ENCODE results near the gene DHRSX. TPM values are rescaled to one million over a fixed set of nuclear protein-coding genes. Genes with fewer than 3 reads are reported as not detected.
"Not testable (repeated sequence)": the region's sequence is repeated elsewhere in the genome, so short reads cannot be mapped to it uniquely, and the experiment has no call there.

The DHRSX gene
- total and polyA plus RNA-seq, 12 donors, result 6.4 to 68.6 (median 27.7) TPM

DNA sequence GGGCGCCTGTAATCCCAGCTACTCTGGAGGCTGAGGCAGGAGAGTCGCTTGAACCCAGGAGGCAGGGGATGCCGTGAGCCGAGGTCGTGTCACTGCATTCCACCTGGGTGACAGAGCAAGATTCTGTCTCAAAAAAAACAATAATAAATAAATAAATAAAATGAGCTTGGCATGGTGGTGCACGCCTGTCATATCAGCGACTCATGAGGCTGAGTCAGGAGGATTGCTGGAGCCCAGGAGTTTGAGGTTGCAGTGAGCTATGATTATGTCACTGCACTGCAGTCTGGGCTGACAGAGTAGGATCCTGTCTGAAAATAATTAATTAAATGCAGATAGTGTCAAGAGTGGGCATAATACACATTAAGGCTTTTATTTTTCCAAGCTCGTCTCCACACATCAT lies 77.5 kb downstream of the DHRSX start:
- Histone ChIP-seq H3K9me3 (replicated peaks in 1 of 3) (no peaks in the 10 kb centered on the region), H3K4me1 (replicated peaks in 1 of 2) (no peaks in the 10 kb centered on the region), H3K27ac (no peak overlapping the region), H3K4me3 (no peak overlapping the region), H3K27me3 (no peaks in the 10 kb centered on the region), H3K36me3 (replicated peaks in 1 of 2) (peaks cover 0 to 4% of the 10 kb centered on the region in 2 donors)
- DNase-seq, result no peak
- 84 to 89% (median 84%) methylated on average over 8 of the region's 8 CpGs for WGBS, 4 donors
- TF ChIP-seq CTCF (IDR thresholded peaks at IDR 0.05) (no peak), POLR2A (IDR thresholded peaks at IDR 0.05) (no peak)
- intact Hi-C loops (cut with DNase I), result no loop called here

GRCh38 chrX:2419418-2419817 lies 81.4 kb downstream of the DHRSX start:
- H3K4me3 ChIP-seq; H3K4me1 ChIP-seq (replicated peaks in 1 of 2); H3K27me3 ChIP-seq; DNase-seq; H3K9me3 ChIP-seq (replicated peaks in 1 of 3); intact Hi-C loops (cut with DNase I); H3K27ac ChIP-seq; H3K36me3 ChIP-seq (replicated peaks in 1 of 2): not testable (repeated sequence)
- 88 to 93% (median 92%) methylated on average over 2 to 6 of the region's 7 CpGs for WGBS, 4 donors

GRCh38 chrX:2418000-2418399 lies 82.8 kb downstream of the DHRSX start:
- Histone ChIP-seq H3K4me1 (replicated peaks in 1 of 2) (no peaks in the 10 kb centered on the region), H3K4me3 (no peak overlapping the region), H3K27me3 (no peaks in the 10 kb centered on the region), H3K27ac (no peak overlapping the region), H3K36me3 (replicated peaks in 1 of 2) (no peaks in the 10 kb centered on the region), H3K9me3 (replicated peaks in 1 of 3) (no peaks in the 10 kb centered on the region)
- TF ChIP-seq CTCF (IDR thresholded peaks at IDR 0.05) (no peak), POLR2A (IDR thresholded peaks at IDR 0.05) (no peak)
- no peak for DNase-seq
- intact Hi-C loops (cut with DNase I), result no loop called here
- WGBS, 4 donors, result 87 to 97% (median 94%) methylated on average over 2 of the region's 2 CpGs

GRCh38 chrX:2416851-2417604 lies 83.7 kb downstream of the DHRSX start:
- TF ChIP-seq CTCF (IDR thresholded peaks at IDR 0.05) (no peak), POLR2A (IDR thresholded peaks at IDR 0.05) (no peak)
- DNase-seq, result no peak
- Histone ChIP-seq H3K36me3 (replicated peaks in 1 of 2) (no peaks in the 10 kb centered on the region), H3K4me1 (replicated peaks in 1 of 2) (no peaks in the 10 kb centered on the region), H3K9me3 (replicated peaks in 1 of 3) (no peaks in the 10 kb centered on the region), H3K4me3 (no peak overlapping the region), H3K27ac (no peak overlapping the region), H3K27me3 (no peaks in the 10 kb centered on the region)
- intact Hi-C loops (cut with DNase I), result no loop called here
- WGBS, 4 donors, result 91 to 100% (median 98%) methylated on average over 1 of the region's 1 CpG

DNA sequence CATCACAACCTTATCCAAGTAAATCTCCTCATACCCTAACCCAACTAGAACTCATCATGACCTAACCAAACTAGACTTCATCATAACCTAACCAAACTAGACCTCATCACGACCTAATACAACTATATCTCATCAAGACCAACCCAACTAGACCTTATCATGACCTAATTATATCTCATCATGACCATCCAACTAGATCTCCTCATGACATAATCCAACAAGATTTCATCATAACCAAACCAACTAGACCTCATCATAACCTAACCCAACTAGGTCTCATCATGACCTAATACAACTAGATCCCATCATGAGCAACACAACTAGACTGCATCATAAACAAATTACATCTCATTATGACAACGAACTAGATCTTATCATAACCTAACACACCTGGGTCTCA lies 86.4 kb downstream of the DHRSX start:
- H3K9me3 ChIP-seq (replicated peaks in 1 of 3), result no peaks in the 10 kb centered on the region
- no peaks in the 10 kb centered on the region for H3K36me3 ChIP-seq (replicated peaks in 1 of 2)
- H3K27me3 ChIP-seq, result no peaks in the 10 kb centered on the region
- TF ChIP-seq POLR2A (IDR thresholded peaks at IDR 0.05), result no peak
- TF ChIP-seq CTCF (IDR thresholded peaks at IDR 0.05), result no peak
- no peak for DNase-seq
- no peak overlapping the region for H3K27ac ChIP-seq
- no peaks in the 10 kb centered on the region for H3K4me1 ChIP-seq (replicated peaks in 1 of 2)
- intact Hi-C loops (cut with DNase I), result no loop called here
- H3K4me3 ChIP-seq, result no peak overlapping the region
- WGBS, 4 donors, result 91 to 95% (median 93%) methylated on average over 2 of the region's 2 CpGs

All from adrenal gland (tissue), 12 donors.